Hematopoietic multipotent progenitor cell treated with erythropoietin and hydrocortisone succinate and interleukin-3 and kit ligand, for 6 days (in vitro differentiated cells): ENCODE data around the gene DNASE2.
A peak's percentile ranks its signal among the peaks of the same experiment; 100 is the strongest.

Source experiments
- DNase-seq: peaks from one replicate; pipeline ENCODE4 v3.0.0-alpha.2; 2015

DNASE2 gene

GRCh38 chr19:12828494-12828893 is 52.8 kb downstream of the DNASE2 start:
- DNase-seq, result peak; percentile 88

GRCh38 chr19:12825254-12826131 is 55.8 kb downstream of the DNASE2 start:
- DNase-seq, result peak; percentile 58
